ENCODE results near the gene RFX7.

Gene RFX7

DNA sequence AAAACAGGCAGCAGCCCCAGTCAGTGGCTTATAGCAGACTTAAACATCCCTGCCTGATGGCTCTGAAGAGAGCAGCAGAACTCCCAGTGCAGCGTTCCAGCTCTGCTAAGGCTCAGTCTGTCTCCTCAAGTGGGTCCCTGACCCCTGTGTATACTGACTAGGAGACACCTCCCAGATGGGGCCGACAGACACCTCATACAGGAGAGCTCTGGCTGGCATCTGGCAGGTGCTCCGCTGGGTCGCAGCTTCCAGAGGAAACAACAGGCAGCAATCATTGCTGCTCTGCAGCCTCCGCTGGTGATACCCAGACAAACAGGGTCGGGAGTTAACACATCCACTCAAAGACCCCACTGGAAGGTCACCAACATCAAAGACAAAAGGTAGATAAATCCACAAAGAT lies 93.5 kb downstream of the RFX7 start:
- H3K27ac ChIP-seq: no peak overlapping the region
- no peaks in the 10 kb centered on the region for H3K27me3 ChIP-seq (replicated peaks)
- H3K36me3 ChIP-seq (replicated peaks): no peaks in the 10 kb centered on the region
- DNase-seq: no peak
- TF ChIP-seq CTCF (IDR thresholded peaks at IDR 0.05; ENCODE audit: low read depth, low read length, missing control alignments): no peak
- in situ Hi-C loops (cut with HindIII; ENCODE audit: low pct_ligation_motif_present, low sequenced_read_pairs): no loop called here
- H3K4me3 ChIP-seq (ENCODE audit: low read depth, low read length): no peak overlapping the region

DNA sequence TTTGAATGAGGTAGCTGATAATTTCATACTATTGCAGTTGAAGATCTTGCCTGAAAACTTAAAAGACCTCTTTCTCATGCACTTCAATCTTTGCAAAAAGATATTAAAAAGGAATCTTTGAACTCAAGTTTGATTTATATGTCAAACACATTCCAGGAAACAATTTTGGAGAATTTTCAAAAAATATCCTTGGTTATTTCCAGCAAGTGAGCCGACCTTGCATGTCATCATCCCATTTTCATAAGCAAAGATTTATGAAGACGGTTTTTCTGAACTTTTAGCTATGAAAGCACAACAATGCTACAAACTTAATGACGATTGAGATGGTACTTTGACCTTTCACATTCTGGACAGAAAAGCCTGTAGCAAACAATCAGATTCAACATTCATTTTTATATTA lies 95.6 kb downstream of the RFX7 start:
- no peaks in the 10 kb centered on the region for H3K36me3 ChIP-seq (replicated peaks)
- H3K27me3 ChIP-seq (replicated peaks): no peaks in the 10 kb centered on the region
- DNase-seq: no peak
- no peak overlapping the region for H3K4me3 ChIP-seq (ENCODE audit: low read depth, low read length)
- no peak overlapping the region for H3K27ac ChIP-seq
- in situ Hi-C loops (cut with HindIII; ENCODE audit: low pct_ligation_motif_present, low sequenced_read_pairs): no loop called here
- TF ChIP-seq CTCF (IDR thresholded peaks at IDR 0.05; ENCODE audit: low read depth, low read length, missing control alignments): no peak

DNA sequence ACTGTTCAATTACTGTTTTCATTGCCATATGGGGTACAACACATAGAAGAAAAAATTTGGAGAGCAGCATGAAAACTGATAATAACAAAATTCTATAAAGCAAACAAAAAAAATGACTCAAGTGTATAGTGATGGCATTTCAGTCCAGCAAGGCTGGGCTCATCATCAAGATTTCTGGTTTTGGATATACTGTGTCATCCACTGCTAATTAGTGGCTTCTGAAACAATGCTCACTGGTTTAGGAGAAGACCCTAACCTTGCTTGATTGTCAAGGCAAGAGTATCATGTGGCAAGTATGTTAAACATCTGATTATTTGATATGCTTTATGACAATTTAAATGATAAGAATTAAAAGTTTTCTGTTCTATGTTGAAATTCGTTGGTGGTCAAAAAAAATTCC lies 96.9 kb downstream of the RFX7 start:
- no peak overlapping the region for H3K27ac ChIP-seq
- TF ChIP-seq CTCF (IDR thresholded peaks at IDR 0.05; ENCODE audit: low read depth, low read length, missing control alignments): no peak
- no peaks in the 10 kb centered on the region for H3K27me3 ChIP-seq (replicated peaks)
- in situ Hi-C loops (cut with HindIII; ENCODE audit: low pct_ligation_motif_present, low sequenced_read_pairs): no loop called here
- no peak overlapping the region for H3K4me3 ChIP-seq (ENCODE audit: low read depth, low read length)
- no peak for DNase-seq
- peaks cover 4% of the 10 kb centered on the region for H3K36me3 ChIP-seq (replicated peaks)

DNA sequence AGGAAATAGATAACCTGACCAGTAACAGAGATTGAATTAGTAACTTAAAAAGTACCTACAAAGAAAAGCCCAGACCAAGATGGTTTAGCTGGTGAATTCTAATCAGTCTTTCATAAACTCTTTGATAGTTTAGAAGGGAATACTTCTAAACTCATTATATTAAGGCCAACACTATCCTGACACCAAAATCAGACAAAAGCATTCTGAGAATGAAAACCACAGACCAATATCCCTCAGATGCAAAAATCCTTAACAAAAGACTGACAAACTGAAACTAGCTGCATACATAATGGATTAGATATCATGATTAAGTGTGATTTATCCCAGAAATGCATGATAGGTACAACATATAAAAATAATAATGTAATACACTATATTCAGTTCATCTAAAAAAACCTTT lies 115.6 kb downstream of the RFX7 start:
- H3K36me3 ChIP-seq (replicated peaks): no peaks in the 10 kb centered on the region
- no peak overlapping the region for H3K27ac ChIP-seq
- in situ Hi-C loops (cut with HindIII; ENCODE audit: low pct_ligation_motif_present, low sequenced_read_pairs): no loop called here
- no peak for TF ChIP-seq CTCF (IDR thresholded peaks at IDR 0.05; ENCODE audit: low read depth, low read length, missing control alignments)
- no peak for DNase-seq
- no peaks in the 10 kb centered on the region for H3K27me3 ChIP-seq (replicated peaks)
- H3K4me3 ChIP-seq (ENCODE audit: low read depth, low read length): no peak overlapping the region

DNA sequence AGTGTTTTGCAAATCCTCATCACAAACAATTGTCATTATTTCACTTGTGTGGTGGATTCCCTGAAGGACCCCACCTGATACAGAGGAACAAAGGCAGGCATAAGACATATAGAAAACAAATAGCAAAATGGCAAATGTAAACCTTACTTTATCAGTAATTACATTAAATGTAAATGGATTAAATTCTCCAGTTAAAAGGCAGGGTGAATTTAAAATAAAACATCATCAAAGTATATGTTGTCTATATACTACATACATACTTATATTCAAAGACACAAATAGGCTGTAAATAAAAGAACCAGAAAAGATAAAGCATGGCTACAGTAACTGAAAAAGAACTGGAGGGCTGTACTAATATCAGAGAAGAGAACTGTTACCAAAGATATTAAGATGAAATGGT lies 117.3 kb downstream of the RFX7 start:
- Histone ChIP-seq H3K27ac (no peak overlapping the region), H3K4me3 (ENCODE audit: low read depth, low read length) (no peak overlapping the region), H3K27me3 (replicated peaks) (no peaks in the 10 kb centered on the region), H3K36me3 (replicated peaks) (no peaks in the 10 kb centered on the region)
- in situ Hi-C loops (cut with HindIII; ENCODE audit: low pct_ligation_motif_present, low sequenced_read_pairs): no loop called here
- DNase-seq: no peak
- TF ChIP-seq CTCF (IDR thresholded peaks at IDR 0.05; ENCODE audit: low read depth, low read length, missing control alignments): no peak

- no peak overlapping the region for H3K4me3 ChIP-seq (ENCODE audit: low read depth, low read length)
- no peaks in the 10 kb centered on the region for H3K27me3 ChIP-seq (replicated peaks)
- DNase-seq: peak; percentile 28
- H3K36me3 ChIP-seq (replicated peaks): no peaks in the 10 kb centered on the region
- in situ Hi-C loops (cut with HindIII; ENCODE audit: low pct_ligation_motif_present, low sequenced_read_pairs): no loop called here
- no peak overlapping the region for H3K27ac ChIP-seq
- TF ChIP-seq CTCF (IDR thresholded peaks at IDR 0.05; ENCODE audit: low read depth, low read length, missing control alignments): no peak
Measured at GRCh38 chr15:56124391-56124790, 119.3 kb downstream of the RFX7 start.

Measured in brain microvascular endothelial cell (primary cell).